Muscle of leg (tissue), 11 donors: Measurements from ENCODE around the gene SLIT3. TPM values are rescaled to one million over a fixed set of nuclear protein-coding genes. Genes with fewer than 3 reads are reported as not detected.

Source experiments
- DNase-seq: peaks from one replicate; pipeline ENCODE4 v3.0.0; 2013
- H3K27ac ChIP-seq: one replicate; pipeline ENCODE4 v1.5.1; 2013; ENCODE audit warnings: mild to moderate bottlenecking, low read length, control low read depth
- H3K27me3 ChIP-seq: one replicate; pipeline ENCODE4 v1.6.1; 2013; ENCODE audit warnings: low read length; ENCODE audit not compliant: control insufficient read depth, insufficient read depth
- H3K36me3 ChIP-seq: one replicate; pipeline ENCODE4 v1.6.1; 2013; ENCODE audit warnings: low read length; ENCODE audit not compliant: control insufficient read depth, insufficient read depth
- H3K4me1 ChIP-seq: one replicate; pipeline ENCODE4 v1.6.1; 2013; ENCODE audit warnings: low read length; ENCODE audit not compliant: control insufficient read depth, insufficient read depth
- H3K4me3 ChIP-seq: one replicate; pipeline ENCODE4 v1.5.1; 2013; ENCODE audit warnings: low read length, control low read depth
- H3K9me3 ChIP-seq: replicated peaks from 2 replicates; pipeline ENCODE4 v1.6.1; 2013; ENCODE audit warnings: low read depth, low read length; ENCODE audit not compliant: control insufficient read depth
- WGBS: methylation state at CpG from one replicate; pipeline ENCODE4 v1.1.5; 2013; ENCODE audit warnings: missing lambda C conversion rate; ENCODE audit not compliant: insufficient coverage; 5-methylcytosine and 5-hydroxymethylcytosine counted together
- polyA plus RNA-seq, 8 donors: library from polyadenylated mRNA; unstranded; fragments of 120-200 nt; gene quantifications; one replicate each; pipeline versions ENCODE4 v1.2.1 to v1.2.3, GENCODE V29; 2013; ENCODE audit warnings: inconsistent platforms in 1 of 8, low replicate concordance in 1 of 8; ENCODE audit not compliant: insufficient read length in 8 of 8, insufficient read depth in 1 of 8
- total RNA-seq: library from RNA; stranded (reverse); fragments of 120-200 nt; gene quantifications from one replicate; pipeline ENCODE4 v1.2.4, GENCODE V29; 2013

SLIT3 gene
- total and polyA plus RNA-seq, 9 donors: 5.2 to 36.4 (median 12.2) TPM

GRCh38 chr5:169331292-169331852 is 30.4 kb upstream of the SLIT3 start:
- no peaks in the 10 kb centered on the region for H3K4me1 ChIP-seq
- H3K27ac ChIP-seq: no peak overlapping the region
- H3K4me3 ChIP-seq: no peak overlapping the region
- no peaks in the 10 kb centered on the region for H3K27me3 ChIP-seq
- no peaks in the 10 kb centered on the region for H3K9me3 ChIP-seq
- DNase-seq: no peak
- no peaks in the 10 kb centered on the region for H3K36me3 ChIP-seq
- WGBS: 47% methylated on average over 2 of the region's 4 CpGs

GRCh38 chr5:169328401-169328800 is 27.5 kb upstream of the SLIT3 start:
- no peaks in the 10 kb centered on the region for H3K9me3 ChIP-seq
- H3K27me3 ChIP-seq: no peaks in the 10 kb centered on the region
- WGBS: 100% methylated on average over 1 of the region's 5 CpGs
- DNase-seq: no peak
- H3K4me3 ChIP-seq: no peak overlapping the region
- H3K4me1 ChIP-seq: no peaks in the 10 kb centered on the region
- H3K27ac ChIP-seq: no peak overlapping the region
- no peaks in the 10 kb centered on the region for H3K36me3 ChIP-seq

- no peak for DNase-seq
- Histone ChIP-seq H3K4me3 (no peak overlapping the region), H3K36me3 (no peaks in the 10 kb centered on the region), H3K9me3 (no peaks in the 10 kb centered on the region), H3K4me1 (no peaks in the 10 kb centered on the region), H3K27ac (no peak overlapping the region), H3K27me3 (no peaks in the 10 kb centered on the region)
- WGBS: 83% methylated on average over 2 of the region's 2 CpGs
Measured at GRCh38 chr5:169325273-169325672, 24.3 kb upstream of the SLIT3 start.

GRCh38 chr5:169318556-169318955 is 17.6 kb upstream of the SLIT3 start:
- Histone ChIP-seq H3K4me1 (no peaks in the 10 kb centered on the region), H3K9me3 (no peaks in the 10 kb centered on the region), H3K27me3 (no peaks in the 10 kb centered on the region), H3K4me3 (no peak overlapping the region), H3K36me3 (no peaks in the 10 kb centered on the region), H3K27ac (no peak overlapping the region)
- no peak for DNase-seq
- WGBS: no CpG with 5 or more reads among the region's 2 CpGs

GRCh38 chr5:169307646-169308045 is 6.7 kb upstream of the SLIT3 start:
- H3K36me3 ChIP-seq: no peaks in the 10 kb centered on the region
- DNase-seq: no peak
- peaks cover 2% of the 10 kb centered on the region for H3K4me1 ChIP-seq
- H3K27me3 ChIP-seq: peaks cover 10% of the 10 kb centered on the region
- 55% methylated on average over 2 of the region's 2 CpGs for WGBS
- no peak overlapping the region for H3K4me3 ChIP-seq
- no peaks in the 10 kb centered on the region for H3K9me3 ChIP-seq
- H3K27ac ChIP-seq: no peak overlapping the region

DNA sequence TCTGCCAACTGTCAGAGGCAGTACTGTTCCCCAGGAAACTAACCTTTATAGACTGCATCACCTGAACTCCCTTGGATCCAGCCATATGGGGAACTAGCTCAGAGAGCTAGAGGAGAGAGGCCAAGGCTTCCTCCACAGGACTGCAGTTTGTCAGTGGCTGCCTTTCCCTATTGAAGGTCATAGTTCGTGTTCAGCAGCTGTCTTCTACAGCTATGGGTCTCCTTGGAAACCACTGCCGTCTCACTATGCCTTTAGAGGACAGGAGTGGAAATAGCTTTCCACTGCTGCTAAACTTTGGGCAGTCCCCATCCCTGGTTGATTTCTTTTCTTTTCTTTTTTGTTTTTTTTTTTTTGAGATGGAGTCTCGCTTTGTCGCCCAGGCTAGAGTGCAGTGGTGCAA is 4.4 kb upstream of the SLIT3 start:
- 90% methylated on average over 2 of the region's 4 CpGs for WGBS

GRCh38 chr5:169304175-169304574 is 3.2 kb upstream of the SLIT3 start:
- DNase-seq: no peak
- peaks cover 39% of the 10 kb centered on the region for H3K27me3 ChIP-seq
- peaks cover 20% of the 10 kb centered on the region for H3K4me1 ChIP-seq
- H3K4me3 ChIP-seq: no peak overlapping the region
- no peaks in the 10 kb centered on the region for H3K36me3 ChIP-seq
- WGBS: 90% methylated on average over 1 of the region's 1 CpG
- H3K9me3 ChIP-seq: no peaks in the 10 kb centered on the region
- H3K27ac ChIP-seq: no peak overlapping the region

More for the DNA sequence above, 4.4 kb upstream of the SLIT3 start:
- Histone ChIP-seq H3K4me3 (no peak overlapping the region), H3K9me3 (no peaks in the 10 kb centered on the region), H3K36me3 (no peaks in the 10 kb centered on the region), H3K27ac (no peak overlapping the region), H3K27me3 (peaks cover 27% of the 10 kb centered on the region), H3K4me1 (peaks cover 16% of the 10 kb centered on the region)
- DNase-seq: no peak

DNA sequence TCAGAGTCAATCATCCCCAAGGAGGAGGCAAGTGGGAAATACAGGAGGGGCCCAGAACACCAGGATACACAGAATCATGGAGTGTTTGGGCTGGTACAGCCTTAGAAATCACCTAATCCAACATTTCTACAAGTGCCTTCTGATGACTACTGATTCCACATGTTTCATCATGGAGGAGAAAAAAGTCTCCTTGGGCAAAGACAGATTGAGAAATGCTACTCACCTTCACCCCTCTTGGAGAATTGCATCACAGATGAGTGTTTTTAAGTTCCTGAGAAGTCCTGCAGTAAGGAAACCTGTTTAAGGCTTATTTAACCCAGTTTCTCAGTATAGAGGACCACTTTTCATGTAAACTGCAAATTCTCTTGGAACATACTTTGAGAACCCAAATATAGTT is 2.2 kb upstream of the SLIT3 start:
- H3K4me3 ChIP-seq: no peak overlapping the region
- no peak for DNase-seq
- no peak overlapping the region for H3K27ac ChIP-seq
- no peaks in the 10 kb centered on the region for H3K9me3 ChIP-seq
- H3K4me1 ChIP-seq: peaks cover 20% of the 10 kb centered on the region
- H3K36me3 ChIP-seq: no peaks in the 10 kb centered on the region
- H3K27me3 ChIP-seq: peaks cover 45% of the 10 kb centered on the region

GRCh38 chr5:169302491-169303118 is 1.7 kb upstream of the SLIT3 start:
- 10% methylated on average over 11 of the region's 17 CpGs for WGBS
- Histone ChIP-seq H3K9me3 (no peaks in the 10 kb centered on the region), H3K36me3 (no peaks in the 10 kb centered on the region), H3K4me1 (peaks cover 20% of the 10 kb centered on the region), H3K4me3 (no peak overlapping the region), H3K27me3 (peaks cover 48% of the 10 kb centered on the region), H3K27ac (no peak overlapping the region)
- peak; percentile 86 for DNase-seq

DNA sequence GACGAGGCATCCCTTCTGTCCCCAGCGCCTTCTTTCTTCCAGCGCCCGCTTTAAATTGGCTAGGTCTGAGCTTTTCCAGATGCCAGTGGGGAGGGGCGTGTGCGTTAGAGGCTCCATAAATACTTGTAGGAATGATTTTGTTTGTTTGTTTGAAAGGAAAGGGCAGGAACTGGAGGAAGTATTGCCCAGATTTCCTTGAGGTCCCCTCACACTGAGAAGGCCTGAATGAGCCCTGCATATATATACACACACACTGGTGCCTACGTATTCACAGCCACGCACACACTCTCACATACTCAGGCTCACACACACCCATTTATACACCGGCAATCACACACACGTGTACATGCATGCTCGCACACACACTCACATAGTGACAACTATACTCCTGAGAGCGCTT is 1.0 kb upstream of the SLIT3 start:
- peaks cover 48% of the 10 kb centered on the region for H3K27me3 ChIP-seq
- H3K4me3 ChIP-seq: no peak overlapping the region
- H3K27ac ChIP-seq: no peak overlapping the region
- H3K9me3 ChIP-seq: no peaks in the 10 kb centered on the region
- H3K4me1 ChIP-seq: peaks cover 20% of the 10 kb centered on the region
- WGBS: 33% methylated on average over 5 of the region's 12 CpGs
- DNase-seq: no peak
- H3K36me3 ChIP-seq: no peaks in the 10 kb centered on the region
